Fibroblast of peridontal ligament (primary cell): ENCODE data around the gene TRAF6.
"Not testable (repeated sequence)": the region's sequence is repeated elsewhere in the genome, so short reads cannot be mapped to it uniquely, and the experiment has no call there.

Experiments
- DNase-seq: peaks from one replicate; pipeline ENCODE4 v3.0.0-alpha.2; 2010; ENCODE audit errors: extremely low read depth

The TRAF6 gene, protein sequence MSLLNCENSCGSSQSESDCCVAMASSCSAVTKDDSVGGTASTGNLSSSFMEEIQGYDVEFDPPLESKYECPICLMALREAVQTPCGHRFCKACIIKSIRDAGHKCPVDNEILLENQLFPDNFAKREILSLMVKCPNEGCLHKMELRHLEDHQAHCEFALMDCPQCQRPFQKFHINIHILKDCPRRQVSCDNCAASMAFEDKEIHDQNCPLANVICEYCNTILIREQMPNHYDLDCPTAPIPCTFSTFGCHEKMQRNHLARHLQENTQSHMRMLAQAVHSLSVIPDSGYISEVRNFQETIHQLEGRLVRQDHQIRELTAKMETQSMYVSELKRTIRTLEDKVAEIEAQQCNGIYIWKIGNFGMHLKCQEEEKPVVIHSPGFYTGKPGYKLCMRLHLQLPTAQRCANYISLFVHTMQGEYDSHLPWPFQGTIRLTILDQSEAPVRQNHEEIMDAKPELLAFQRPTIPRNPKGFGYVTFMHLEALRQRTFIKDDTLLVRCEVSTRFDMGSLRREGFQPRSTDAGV

DNA sequence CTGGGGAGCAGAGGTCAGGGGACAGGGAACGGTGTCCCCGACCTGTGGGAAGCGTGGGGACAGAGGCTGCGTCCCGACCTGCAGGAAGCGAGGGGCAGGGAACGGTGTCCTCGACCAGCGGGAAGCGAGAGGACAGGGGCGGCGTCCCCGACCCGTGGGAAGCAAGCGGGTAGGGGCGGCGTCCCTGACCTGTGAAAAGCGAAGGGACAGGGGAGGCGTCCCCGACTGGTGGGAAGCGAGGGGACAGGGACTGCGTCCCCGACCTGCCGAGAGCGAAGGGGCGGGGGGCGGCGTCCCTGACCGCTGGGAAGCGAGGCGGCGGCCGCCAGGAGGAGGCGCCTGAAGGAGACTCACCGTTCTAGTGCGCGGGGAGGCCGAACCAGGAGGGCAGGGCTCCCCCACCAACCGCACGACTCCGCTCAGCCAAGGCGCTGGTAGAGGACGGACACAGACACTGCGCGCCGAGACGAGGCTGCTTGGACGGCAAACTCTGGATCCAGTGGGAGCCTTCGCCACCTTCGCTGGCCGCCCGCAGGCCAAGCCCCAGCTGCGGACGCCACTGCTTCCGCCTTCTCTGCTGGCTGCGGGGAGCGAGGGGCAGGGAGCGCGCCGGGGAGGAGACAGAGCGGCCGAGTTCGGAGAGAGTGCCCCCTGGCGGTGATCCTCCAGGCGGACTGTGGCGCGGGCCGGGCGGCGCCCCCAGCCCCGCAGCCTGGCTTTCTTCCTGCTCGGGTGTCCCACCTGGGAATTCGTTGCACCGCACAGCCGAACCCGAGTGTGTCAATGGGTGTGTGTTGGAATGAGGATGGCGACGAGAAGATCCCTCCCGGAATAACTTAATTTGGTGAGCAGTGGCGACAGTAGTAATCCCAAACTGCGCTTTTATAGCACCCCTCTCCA lies at the start of gene TRAF6:
TRAF6 (minus strand) TSS at position 579 of the 900 bp plus-strand sequence. CDS start 8,757 bp downstream, outside the sequence.
- peak; percentile 75 for DNase-seq

DNA sequence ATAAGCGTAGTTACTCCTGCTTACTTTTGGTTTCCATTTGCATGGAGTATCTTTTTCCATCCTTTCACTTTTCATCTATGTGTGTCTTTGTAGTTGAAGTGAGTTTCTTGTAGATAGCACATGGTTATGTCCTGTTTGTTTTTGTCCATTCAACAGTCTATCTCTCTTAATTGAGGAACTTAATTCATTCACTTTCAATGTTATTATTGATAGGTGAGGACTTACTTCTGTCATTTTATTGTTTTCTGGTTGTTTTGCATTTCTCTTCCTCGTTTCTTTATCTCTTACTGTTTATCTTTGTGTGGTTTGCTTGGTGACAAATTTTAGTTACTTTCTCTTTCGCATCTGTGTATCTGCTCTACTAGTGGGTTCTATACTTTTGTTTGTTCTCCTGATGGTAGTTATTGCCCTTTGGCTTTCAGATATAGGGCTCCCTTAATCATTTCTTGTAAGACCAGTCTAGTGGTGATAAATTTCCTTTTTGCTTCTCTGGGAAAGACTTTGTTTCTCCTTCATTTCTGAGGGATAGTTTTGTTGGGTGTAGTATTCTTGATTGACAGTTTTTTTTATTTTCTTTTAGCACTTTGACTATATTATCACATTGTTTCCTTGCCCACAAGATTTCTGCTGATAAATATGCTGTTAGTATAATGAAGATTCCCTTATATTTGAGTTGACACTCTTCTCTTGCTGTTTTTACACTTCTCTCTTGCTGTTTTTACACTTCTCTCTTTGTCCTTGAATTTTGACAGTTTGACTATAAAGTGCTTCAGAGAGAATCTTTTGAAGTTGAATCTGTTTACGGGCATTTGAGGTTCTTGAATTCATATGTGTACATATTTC lies 48.7 kb upstream of the TRAF6 start:
- DNase-seq, result no peak

DNA sequence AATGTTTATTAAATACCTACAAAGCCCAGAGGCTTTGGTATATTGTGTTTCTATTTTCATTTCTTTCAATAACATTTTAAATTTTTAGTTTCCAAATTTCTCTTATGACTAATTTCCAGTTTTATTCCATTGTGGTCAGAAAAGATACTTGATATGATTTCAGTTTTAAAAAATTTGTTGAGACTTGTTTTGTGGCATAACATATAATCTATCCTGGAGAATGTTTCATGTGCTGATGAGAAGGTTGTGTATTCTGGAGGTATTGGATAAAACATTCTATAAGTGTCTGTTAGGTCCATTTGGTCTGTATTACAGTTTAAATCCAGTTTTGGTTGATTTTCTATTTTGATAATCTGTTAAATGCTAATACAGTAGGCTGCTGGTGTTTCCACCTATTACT lies 47.9 kb upstream of the TRAF6 start:
- DNase-seq, result no peak

DNA sequence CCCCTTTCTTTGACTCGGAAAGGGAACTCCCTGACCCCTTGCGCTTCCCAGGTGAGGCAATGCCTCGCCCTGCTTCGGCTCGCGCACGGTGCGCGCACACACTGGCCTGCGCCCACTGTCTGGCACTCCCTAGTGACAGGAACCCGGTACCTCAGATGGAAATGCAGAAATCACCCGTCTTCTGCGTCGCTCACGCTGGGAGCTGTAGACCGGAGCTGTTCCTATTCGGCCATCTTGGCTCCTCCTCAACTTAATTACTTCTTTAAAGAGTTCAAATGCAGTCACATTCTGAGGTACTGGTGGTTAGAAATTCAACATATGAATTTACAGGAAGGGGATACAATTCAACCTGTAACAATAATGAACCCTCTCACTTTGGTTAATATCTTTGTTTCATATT lies 47.3 kb upstream of the TRAF6 start:
- not testable (repeated sequence) for DNase-seq

DNA sequence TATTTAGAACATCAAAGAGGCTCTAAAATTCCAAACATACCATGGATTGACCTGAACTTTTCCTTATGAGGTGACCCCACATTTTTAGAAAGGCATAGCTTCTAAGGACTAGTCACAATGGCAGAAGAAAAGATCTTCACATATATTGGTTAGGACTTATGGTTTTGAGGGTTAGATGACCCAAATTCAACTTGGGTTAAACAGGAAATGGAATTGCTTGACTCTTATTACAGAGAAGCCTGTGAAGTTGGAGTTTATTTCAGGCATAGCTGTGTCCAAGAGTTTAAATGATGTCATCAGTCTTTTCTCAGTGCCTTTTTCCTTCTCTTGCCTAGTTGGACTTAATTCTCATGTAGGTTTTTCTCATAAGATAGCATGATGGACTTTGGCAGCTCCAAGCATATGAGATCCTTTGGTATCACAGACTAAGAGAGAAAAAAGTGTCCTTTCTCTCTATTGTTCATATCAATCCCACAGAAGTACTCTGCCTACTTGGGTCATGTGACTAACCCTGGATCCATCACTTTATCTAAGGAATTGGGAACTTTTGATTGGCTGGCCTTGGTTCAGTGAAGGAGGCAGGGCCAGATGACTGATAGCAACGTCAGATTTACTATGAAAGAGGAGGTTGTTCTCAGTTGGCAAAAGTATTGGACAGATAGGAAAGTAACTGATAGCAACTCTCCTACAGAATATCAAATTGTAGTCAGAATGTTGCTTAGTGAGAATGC lies 40.5 kb upstream of the TRAF6 start:
- no peak for DNase-seq

DNA sequence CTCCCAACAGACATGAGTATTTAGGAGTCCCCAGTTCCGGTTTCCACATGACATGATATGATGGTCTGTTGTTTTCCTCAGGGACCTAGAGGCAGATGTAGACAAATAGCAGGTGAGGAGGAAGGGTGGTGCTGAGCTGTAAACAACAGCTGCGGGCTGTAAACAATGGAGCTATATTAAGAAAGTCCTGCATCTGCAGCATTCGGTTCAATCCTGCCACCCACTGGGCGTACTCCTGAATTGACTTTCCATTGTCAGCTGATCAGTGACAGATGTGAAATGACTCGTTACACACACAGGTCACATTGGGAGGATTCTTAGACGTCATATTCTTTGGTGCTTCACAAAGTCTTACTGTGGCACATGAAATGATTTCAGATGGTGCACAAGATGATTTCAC lies 30.9 kb upstream of the TRAF6 start:
- DNase-seq, result peak; percentile 27

DNA sequence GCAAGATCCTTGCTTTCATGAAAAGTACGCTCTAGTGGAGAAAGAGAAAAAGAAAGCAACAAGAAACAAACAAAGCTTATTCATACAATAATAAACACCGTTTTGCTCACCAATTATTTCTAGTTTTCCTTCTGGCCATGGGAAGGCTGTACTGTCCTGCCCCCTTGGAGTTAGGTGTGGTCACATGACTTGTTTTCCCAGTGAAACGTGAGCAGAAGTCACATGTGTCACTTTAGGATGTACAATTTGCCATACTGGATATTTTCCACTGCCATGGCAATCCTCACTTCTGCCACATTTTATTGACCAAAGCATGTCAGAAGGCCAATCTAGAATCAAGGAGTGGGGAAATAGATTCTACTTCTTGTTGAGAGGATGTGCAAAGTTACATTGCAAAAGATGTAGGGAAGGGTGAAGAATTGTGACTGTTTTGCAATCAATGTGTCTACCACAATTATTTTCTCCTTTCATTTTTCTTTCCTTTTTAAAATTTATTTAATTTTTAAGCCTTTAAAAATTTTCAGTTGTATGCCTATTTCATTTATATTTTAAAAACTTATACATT lies 24.3 kb upstream of the TRAF6 start:
- DNase-seq, result no peak

DNA sequence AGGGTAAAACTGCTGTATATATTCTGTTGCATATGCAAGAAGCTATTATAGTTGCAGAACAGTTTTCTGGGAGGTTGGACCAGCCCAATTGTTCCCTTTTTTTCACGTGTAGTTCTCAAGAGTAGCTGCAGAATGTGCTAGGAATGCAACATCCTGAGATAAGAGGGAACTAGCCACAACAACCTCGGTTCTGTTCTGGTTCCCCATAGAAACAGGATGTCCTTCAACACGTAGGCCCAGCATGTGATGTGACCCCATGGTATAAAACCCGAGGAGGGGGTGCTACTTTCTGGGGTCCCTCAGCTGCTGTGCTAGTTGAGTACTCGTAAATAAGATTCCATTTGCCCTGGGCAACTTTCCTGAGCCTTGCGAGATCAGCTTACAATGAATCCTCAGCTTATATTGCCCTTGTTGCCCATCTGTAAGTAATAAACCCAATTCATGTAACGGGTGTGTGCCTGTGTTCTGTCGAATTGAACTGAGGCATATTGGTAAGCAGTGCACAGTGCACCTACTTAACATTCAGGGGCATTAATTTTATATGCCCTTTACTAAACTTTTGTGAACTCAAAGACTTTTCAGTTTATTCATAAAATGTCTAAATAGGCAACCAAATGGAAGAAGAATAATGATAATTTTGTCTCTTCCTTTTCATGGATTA lies 23.0 kb upstream of the TRAF6 start:
- no peak for DNase-seq

DNA sequence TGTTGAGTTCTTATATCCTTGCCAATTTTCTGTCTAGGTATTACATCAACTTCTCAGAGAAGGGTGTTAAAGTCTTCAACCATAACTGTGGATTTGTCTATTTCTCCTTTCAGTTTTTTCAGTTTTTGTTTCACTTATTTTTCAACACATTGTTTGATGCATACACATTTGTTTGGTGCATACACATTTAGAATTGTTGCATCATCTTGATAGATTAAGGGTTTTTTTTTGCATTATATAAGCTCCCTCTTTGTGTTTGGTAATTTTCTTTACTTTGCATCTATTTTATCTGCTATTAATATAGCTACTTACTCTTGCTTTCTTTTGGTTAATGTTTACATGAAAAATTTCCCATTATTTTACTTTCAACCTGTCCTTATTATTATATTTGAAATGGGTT lies 20.8 kb upstream of the TRAF6 start:
- no peak for DNase-seq

DNA sequence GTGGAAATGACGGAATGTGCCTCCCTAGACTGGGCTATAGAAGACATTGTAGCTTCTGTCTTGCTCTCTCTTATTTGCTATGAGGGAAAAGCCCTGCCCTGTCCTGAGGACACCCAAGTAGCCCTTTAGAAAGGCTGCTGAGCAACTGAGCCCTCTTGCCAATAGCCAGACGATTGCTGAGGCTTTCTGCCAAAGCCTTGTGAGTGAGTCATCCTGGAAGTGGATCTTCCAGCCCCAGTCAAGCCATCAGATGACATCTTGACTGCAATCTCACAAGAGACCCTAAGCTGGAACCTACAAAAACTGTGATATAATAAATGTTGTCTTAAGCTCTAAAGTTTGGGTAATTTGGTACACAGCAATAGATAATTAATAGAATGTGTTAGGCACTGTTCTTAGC lies 3.9 kb upstream of the TRAF6 start:
- DNase-seq, result no peak

DNA sequence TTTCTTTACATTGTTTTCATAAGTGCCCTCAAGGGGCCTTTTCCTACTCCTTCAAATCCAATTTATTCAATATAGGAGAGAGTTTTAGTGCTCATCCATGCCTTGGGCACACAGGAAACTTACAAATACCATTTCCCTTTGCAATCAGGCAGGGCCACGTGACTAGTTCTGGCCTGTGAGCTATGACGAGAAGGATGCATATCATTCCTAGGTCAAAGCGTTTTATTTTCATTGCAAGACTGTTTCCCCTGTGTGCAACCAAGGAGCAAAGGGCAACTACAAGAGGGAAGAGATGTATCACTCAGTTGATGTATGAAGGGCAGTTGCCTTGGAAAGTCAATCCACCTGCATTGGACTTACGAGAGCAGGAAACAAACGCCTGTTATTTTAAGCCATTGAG lies 1.9 kb upstream of the TRAF6 start:
- DNase-seq, result no peak

DNA sequence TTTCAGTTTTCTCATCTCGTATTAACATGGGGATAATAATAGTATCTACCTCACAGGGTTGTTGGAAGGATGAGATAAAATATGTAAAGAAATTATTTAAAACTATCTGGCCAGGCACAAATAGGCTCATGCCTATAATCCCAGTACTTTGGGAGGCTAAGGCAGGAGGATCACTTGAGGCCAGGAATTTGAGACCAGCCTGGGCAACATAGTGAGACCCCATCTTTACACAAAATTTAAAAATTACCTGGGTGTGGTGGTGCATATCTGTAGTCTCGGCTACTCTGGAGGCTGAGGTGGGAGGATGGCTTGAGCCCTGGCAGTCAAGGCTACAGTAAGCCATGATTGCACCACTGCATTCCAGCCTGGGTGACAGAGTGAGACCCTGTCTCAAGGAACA lies 990 bp upstream of the TRAF6 start:
- not testable (repeated sequence) for DNase-seq

DNA sequence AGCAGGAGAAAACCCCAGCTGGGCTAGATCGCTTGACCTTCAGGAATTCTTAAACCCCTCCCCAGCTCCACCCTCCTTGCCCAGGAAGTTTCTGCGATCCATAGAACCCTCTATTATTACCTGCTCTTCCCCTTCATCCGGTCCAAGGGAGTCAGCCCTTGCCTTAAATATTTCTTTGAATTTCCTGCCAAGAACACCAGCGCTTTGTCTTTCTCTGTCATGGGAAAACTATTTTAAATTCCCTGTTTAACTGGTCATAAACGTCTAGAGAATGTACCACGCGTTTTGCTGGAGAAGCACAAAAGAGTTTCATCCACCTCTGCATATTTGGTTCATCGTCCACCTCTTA lies 496 bp upstream of the TRAF6 start:
- DNase-seq, result peak; percentile 20

DNA sequence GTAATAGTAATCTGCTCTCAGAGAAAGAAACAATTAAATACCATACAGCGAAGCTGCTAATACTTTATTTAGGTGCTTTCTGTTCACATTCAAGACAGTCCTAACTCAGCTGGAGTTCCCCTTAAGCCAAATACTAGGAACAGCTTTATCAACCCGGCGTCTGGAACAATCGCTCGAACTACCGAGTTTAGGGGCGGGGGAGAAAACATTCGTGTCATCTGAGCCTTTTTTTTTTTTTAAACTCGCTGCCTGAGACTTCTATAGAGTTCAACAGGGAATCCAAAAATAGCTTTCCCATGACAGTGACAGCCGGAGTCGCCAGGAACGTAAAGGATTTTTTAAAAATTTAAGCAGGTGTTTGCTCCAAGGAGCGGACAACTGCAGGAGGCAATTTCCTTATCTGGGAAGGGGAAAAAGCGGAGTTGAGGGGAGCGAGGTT lies 852 bp downstream of the TRAF6 start:
- peak; percentile 25 for DNase-seq

DNA sequence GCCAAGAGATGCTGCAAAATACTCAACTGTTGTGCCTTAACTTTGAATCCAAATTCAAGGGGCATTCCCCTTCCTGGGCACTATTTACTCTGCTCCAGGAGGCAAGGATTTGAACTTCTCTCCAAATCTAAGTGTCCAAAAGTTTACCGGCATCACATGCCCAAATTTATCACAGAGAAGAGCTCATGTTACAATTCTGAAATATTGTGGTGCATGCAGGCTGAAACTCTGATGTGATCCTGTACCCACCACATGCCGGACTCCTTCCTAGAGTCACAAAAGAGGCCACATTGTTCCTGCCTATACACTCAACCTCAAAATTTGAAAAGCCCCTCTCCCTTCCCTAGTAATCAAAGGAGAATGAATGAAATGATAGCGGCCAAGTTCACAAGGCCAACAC lies 1.3 kb downstream of the TRAF6 start:
- peak; percentile 15 for DNase-seq

DNA sequence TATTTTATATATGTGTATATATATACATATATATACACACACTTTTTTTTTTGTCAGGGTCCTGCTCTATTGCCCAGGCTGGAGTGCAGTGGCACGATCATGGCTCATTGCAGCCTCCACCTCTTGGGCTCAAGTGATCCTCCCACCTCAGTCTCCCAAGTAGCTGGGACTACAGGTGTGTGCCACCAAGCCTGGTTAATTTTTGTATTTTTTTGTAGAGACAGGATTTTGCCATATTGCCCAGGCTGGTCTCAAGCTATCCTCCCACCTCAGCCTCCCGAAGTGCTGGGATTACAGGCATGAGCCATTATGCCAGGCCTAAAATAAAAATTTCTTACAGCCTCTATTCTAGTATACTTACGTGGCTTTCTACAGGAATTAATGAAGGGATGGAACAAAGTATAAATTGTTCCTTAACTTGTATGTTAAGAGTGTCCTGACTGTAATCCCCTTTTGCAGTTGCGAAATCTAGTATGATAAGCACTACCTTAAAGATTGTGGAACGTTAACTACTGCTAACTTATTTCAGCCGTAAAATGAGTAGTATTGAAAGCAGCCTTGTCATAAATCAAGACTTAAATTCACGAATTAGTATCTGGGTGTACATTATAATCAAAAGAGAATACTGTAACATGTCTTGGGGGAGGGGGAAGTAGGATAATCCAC lies 2.1 kb downstream of the TRAF6 start:
- no peak for DNase-seq

DNA sequence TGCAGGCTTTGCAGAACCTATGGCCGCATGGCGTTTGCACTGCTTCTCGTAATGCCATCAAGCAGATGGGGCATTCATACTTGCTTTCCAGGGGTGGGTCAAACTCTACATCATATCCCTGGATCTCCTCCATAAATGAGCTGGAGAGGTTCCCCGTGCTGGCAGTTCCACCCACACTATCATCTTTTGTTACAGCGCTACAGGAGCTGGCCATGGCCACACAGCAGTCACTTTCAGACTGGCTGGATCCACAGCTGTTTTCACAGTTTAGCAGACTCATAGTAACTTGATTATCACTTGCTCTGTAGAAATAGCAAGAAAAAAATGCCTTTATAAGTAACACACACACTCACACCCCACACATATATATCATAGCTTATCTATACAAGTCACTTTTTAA lies 8.8 kb downstream of the TRAF6 start:
- DNase-seq, result no peak

DNA sequence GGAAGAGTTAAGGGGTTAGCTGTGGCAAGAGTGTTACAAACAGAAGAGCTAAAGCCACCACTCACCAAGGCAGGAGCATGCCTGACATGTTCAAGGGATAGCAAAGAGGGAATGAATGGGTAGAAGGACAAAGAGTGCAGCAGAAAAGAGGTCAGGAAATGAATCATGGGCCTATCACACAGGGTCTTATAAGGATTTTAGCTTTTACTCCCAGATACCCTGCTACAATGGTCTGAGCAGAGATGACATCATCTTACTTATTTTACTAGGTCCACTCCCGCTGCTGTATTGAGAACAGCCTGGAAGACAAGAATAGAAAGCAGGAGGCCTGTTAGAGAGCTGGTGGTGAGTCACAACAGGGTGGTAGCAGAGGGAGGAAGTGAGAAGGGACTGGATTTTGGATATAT lies 9.8 kb downstream of the TRAF6 start:
- DNase-seq, result peak; percentile 88

DNA sequence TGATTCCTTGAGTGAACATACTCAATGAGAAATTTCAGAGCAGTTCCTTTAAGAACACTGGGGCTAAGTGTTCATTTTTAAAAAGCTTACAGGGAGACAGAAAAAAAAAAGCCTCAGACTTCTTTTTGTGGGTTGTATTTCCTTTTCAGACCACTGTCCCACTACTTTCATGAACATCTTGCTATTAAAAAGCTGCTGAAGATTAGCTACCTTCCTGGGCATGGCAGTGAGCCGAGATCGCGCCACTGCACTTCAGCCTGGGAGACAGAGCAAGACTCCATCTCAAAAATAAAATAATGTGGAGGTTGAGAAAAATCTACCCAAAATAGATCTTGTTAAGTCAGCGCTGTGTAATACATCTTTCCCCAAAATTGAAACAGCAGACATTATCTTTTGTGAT lies 10.8 kb downstream of the TRAF6 start:
- DNase-seq, result no peak

DNA sequence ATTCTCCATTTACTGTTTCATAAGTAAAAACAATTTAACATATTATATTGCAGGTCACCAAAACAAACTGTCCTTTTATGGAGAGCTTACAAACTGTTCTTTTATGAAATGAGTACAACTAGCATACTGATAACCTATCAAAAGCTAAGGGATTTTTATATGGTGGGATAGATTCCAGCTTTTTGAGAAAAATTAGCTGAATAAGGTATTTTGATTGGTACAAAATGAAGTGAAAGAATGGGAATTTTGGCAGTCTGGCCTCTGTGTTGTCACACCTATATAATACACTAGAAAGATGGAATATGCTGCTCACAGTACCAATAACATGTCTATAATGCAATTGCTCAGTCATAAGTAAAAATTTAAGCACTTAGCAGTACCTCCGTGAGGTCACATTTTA lies 11.4 kb downstream of the TRAF6 start:
- DNase-seq, result no peak
